Femur (tissue), 1 donor: ENCODE measurements around the gene ABCA9.

Experiments used
- DNase-seq: peaks from one replicate; pipeline ENCODE4 v3.0.0-alpha.2; 2017

The ABCA9 gene

GRCh38 chr17:69064476-69064875 lies 3.7 kb upstream of the ABCA9 start:
- no peak for DNase-seq

- DNase-seq: no peak
Observed at GRCh38 chr17:69064001-69064400, 3.3 kb upstream of the ABCA9 start.

GRCh38 chr17:69062860-69063581 lies 2.3 kb upstream of the ABCA9 start:
- DNase-seq: no peak

GRCh38 chr17:69061721-69062556 lies 1.2 kb upstream of the ABCA9 start:
- no peak for DNase-seq

GRCh38 chr17:69059458-69060175 lies 1.1 kb downstream of the ABCA9 start:
- DNase-seq: no peak

- no peak for DNase-seq
Observed at GRCh38 chr17:69058165-69058564, 2.6 kb downstream of the ABCA9 start.

GRCh38 chr17:69057280-69057679 lies 3.4 kb downstream of the ABCA9 start:
- no peak for DNase-seq

GRCh38 chr17:69056179-69056823 lies 4.4 kb downstream of the ABCA9 start:
- DNase-seq: no peak

GRCh38 chr17:69055334-69055733 lies 5.4 kb downstream of the ABCA9 start:
- no peak for DNase-seq

GRCh38 chr17:69050999-69051775 lies 9.5 kb downstream of the ABCA9 start:
- no peak for DNase-seq

GRCh38 chr17:69048634-69049033 lies 12.1 kb downstream of the ABCA9 start:
- no peak for DNase-seq

GRCh38 chr17:69047368-69048263 lies 13.1 kb downstream of the ABCA9 start:
- peak; percentile 53 for DNase-seq

GRCh38 chr17:69046121-69046807 lies 14.5 kb downstream of the ABCA9 start:
- DNase-seq: no peak

GRCh38 chr17:69045646-69046045 lies 15.1 kb downstream of the ABCA9 start:
- DNase-seq: no peak

GRCh38 chr17:69044371-69044770 lies 16.4 kb downstream of the ABCA9 start:
- no peak for DNase-seq

GRCh38 chr17:69043098-69043734 lies 17.5 kb downstream of the ABCA9 start:
- no peak for DNase-seq

GRCh38 chr17:69042308-69042707 lies 18.4 kb downstream of the ABCA9 start:
- DNase-seq: no peak

GRCh38 chr17:69031839-69032238 lies 28.9 kb downstream of the ABCA9 start:
- DNase-seq: no peak

- no peak for DNase-seq
Observed at GRCh38 chr17:69030169-69030568, 30.6 kb downstream of the ABCA9 start.

GRCh38 chr17:69018687-69019086 lies 42.0 kb downstream of the ABCA9 start:
- no peak for DNase-seq
